HFF-Myc (cell line): ENCODE results near the gene GNB1.

Source experiments
- DNase-seq: peaks from one replicate; pipeline ENCODE4 v3.0.0-alpha.2; 2011; ENCODE audit warnings: low read depth; ENCODE audit errors: extremely low read depth
- H3K4me3 ChIP-seq: replicated peaks from 2 replicates; pipeline ENCODE4 v1.5.1; 2011; ENCODE audit warnings: low read depth, mild to moderate bottlenecking, control low read depth, low read length
- TF ChIP-seq, protein P1 (sequence below): IDR thresholded peaks from 2 replicates; pipeline ENCODE4 v1.5.1; 2012; ENCODE audit warnings: mild to moderate bottlenecking, low read depth, low read length, control low read depth; ENCODE audit errors: missing control alignments

The GNB1 gene

DNA sequence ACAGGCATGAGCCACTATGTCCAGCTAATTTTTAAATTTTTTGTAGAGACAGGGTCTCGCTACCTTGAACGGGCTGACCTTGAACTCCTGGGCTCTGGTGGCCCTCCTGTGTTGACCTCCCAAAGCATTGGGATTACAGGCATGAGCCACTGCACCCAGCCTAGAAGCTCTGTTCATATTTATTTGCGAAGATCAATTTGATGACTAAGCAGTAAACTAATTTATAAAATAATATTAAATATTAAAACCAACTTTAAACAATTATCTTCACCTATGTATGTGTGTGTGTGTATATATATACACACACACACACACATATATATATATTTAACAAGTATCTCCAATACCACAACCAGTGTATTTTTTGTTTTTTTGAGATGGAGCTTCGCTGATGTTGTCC lies 117.0 kb downstream of the GNB1 start:
- TF ChIP-seq, protein P1, sequence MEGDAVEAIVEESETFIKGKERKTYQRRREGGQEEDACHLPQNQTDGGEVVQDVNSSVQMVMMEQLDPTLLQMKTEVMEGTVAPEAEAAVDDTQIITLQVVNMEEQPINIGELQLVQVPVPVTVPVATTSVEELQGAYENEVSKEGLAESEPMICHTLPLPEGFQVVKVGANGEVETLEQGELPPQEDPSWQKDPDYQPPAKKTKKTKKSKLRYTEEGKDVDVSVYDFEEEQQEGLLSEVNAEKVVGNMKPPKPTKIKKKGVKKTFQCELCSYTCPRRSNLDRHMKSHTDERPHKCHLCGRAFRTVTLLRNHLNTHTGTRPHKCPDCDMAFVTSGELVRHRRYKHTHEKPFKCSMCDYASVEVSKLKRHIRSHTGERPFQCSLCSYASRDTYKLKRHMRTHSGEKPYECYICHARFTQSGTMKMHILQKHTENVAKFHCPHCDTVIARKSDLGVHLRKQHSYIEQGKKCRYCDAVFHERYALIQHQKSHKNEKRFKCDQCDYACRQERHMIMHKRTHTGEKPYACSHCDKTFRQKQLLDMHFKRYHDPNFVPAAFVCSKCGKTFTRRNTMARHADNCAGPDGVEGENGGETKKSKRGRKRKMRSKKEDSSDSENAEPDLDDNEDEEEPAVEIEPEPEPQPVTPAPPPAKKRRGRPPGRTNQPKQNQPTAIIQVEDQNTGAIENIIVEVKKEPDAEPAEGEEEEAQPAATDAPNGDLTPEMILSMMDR = no peak
- no peak for DNase-seq
- no peak overlapping the region for H3K4me3 ChIP-seq

DNA sequence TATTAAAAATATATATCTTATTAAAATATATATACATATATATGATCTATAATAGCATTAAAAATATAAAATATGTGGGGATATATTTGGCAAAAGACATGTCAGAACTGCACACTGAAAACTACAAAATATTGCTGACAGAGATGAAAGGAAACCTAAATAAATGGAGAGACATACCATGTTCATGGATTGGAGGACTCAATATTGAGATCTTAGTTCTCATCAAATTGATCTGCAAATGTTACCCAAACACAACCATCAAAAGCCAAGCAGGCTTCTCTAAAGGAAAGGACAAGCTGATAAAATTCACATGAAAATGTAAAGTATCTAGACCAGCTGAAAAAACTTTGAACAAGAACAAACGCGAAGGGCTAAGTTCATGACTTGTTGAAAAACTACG lies 119.8 kb downstream of the GNB1 start:
- no peak overlapping the region for H3K4me3 ChIP-seq
- DNase-seq = no peak
- TF ChIP-seq, protein P1 = no peak

DNA sequence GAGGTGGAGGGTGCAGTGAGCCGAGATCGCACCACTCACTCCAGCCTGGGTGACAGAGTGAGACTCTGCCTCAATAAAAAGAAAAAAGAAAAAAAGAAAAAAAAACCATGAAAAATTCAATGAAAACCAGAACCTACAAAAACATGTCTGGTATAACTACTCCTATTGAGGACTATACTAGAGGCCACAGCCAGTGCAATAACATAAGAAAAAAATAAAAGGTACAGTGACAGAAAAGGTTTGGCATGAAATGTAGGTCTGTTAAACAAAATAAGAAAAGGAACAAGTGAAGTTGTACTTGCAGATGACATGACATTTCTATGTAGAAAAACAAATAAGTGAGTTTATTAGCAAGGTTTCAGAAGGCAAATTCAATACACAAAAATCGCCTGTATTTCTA lies 120.8 kb downstream of the GNB1 start:
- H3K4me3 ChIP-seq = no peak overlapping the region
- DNase-seq = no peak
- TF ChIP-seq, protein P1 = no peak

DNA sequence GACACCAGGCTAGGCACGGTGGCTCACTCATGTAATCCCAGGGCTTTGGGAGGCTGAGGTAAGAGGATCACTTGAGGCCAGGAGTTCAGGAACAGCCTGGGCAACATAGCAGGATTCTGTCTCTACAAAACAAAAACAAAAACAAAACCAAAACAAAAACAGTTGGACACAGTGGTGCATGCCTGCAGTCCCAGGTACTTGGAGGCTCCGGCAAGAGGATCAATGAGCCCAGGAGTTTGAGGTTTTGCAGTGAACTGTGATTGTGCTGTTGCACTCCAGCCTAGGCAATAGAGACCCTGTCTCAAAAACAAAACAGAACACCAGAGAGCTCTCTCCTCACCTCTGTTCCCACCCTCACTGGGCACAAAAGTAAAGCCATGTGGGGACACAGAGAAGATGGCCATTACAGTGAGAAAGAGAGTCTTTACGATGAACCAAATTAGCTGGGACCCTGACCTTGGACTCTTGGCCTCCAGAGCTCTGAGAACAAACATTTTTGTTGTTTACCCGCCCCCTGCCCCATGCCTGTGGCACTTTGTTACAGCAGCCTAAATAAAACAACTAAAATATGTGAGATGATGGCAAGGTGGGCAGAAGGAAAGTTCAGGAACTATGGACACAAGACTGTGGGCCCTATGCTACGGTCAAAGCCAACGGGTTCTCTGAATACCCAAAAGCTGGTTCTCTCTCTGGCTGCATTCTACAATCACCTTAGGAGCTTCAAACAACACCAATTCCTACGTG lies 122.5 kb downstream of the GNB1 start:
- no peak for DNase-seq
- TF ChIP-seq, protein P1 = no peak

DNA sequence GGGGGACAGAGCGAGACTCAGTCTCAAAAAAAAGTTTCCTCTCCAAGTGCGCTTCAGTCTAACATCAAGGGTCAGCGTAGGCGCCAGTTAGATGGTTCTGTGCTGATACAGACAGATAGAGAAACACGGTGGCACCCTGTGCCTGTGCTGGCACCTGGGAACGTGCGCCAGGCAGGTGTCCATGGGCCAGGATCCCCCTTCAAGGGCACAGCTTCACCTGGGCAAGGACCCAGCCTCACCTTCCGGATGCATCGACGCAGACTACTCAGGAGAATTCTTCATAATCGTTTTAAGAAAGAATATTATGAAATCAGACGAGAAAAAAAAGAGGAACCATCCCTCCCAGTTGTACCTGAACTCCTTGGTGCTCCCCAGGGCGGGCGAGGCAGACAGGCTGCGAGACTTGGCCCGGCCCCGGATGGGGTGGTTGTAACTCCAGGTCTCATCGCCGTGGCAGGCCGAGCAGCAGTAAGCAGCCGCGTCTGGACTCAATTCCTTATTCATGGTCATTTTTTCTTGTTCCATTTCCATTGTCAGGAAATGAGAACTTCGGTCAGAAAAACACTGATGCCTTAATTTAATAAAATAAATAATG lies 125.9 kb downstream of the GNB1 start:
- TF ChIP-seq, protein P1 = no peak
- DNase-seq = no peak
- H3K4me3 ChIP-seq = no peak overlapping the region

More for the DNA sequence above, 122.5 kb downstream of the GNB1 start:
- H3K4me3 ChIP-seq = no peak overlapping the region

DNA sequence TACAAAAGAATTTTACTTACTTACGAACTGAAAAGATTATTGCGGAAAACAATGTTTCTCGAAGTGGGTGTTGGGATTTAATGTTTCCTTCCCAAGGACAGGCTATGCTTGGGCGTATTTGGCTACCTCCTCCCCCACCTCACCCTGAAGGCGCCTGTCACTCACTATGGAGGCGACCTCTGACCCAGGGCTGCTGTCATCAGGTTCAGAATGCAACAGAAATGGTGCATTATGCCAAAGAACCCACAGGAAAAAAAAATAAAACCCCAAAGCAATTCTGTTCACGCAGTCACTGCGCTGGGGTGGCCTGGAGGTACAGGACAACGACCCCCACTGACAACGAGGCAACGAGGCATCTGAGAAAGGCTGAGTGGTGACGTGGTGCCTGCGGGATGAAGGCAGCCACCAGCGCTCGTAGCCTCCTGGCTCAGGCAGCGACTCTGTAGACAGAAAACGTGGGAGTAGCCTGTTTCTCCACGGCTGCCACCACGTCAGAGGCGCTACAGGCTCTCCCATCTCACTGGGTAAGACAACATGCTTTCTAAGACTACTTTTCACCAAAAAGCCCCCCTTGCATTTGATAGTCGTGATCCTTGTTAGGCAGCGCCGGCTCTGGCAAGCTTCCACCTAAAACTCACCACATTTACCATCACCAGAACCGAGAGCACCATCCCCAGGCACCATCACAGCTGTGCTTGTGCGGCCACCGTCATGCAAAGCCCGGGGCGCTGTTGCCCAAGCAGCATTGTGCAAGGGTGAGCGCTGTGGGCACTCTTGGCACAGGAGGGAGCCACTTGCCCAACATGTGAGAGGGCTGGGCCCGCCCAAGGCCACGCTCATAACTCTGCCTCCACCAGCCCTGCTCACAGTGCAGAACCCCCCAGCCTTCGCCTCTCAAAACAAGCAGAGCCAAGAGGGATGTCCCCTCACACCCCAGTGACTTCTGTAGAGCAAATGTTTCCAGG lies 126.9 kb downstream of the GNB1 start:
- DNase-seq = no peak
- H3K4me3 ChIP-seq = no peak overlapping the region
- TF ChIP-seq, protein P1 = no peak
